GM11168 (cell line): ENCODE results near the gene XRCC2.
"Not testable (repeated sequence)": the region's sequence is repeated elsewhere in the genome, so short reads cannot be mapped to it uniquely, and the experiment has no call there.

Experiments used
- in situ Hi-C: fragments of 300-500 bp; cut with MboI; formaldehyde crosslinking; loops from one replicate; pipeline ENCODE4 v1.12.0; 2022; ENCODE audit warnings: low sequenced_read_pairs; ENCODE audit not compliant: unreplicated experiment

The XRCC2 gene

DNA sequence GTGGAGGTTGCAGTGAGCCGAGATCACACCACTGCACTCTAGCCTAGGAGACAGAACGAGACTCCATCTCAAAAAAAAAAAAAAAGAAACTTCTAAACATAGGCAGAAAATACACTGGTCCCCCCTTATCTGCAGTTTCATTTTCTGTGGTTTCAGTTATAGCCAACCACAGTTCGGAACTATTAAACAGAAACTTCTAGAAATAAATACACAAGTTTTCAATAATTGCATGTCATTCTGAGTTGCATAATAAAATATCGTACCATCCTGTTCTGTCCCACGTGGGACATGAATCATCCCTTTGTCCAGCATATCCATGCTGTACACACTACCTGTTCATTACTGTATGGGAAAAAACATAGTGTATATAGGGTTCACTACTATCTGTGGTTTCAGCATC, 8.0 kb downstream of the XRCC2 start:
- in situ Hi-C loops: no loop called here

DNA sequence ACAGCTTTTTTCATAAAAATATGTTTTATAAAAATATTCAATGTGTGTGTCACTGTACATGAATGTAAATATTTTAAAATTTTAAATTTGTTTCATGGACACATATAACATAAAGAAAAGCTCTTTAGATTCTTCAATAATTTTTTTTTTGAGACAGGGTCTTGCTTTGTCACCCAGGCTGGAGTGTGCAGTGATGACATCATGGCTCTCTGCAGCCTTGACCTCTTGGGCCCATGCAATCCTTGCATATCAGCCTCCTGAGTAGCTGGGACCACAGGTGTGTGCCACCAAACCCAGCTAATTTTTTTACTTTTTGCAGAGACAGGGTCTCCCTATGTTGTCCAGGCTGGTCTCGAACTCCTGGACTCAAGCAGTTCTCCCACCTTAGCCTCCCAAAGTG, 9.9 kb downstream of the XRCC2 start:
- in situ Hi-C loops: no loop called here

- in situ Hi-C loops: no loop called here
These were observed 11.3 kb downstream of the XRCC2 start for GRCh38 chr7:152664636-152665035.

DNA sequence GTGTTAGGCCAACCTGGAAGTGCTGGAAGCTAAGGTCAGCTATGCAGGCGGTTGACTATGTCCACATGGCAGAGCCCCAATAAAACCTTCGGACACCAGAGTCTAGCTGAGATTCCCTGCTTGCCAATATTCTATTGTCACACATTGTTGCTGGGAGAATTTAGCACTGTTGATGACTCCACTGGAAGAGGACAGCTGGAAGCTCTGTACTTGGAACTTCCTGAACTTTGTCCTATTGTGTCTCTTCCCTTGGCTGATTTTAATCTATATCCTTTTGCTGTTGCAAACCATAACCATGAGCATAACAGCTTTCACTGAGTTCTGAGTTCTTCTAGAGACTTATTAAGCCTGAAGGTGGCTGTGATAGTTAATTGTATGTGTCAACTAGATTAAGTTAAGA, 12.0 kb downstream of the XRCC2 start:
- in situ Hi-C loops: no loop called here

GRCh38 chr7:152663148-152663740, 12.7 kb downstream of the XRCC2 start:
- in situ Hi-C loops: no loop called here

DNA sequence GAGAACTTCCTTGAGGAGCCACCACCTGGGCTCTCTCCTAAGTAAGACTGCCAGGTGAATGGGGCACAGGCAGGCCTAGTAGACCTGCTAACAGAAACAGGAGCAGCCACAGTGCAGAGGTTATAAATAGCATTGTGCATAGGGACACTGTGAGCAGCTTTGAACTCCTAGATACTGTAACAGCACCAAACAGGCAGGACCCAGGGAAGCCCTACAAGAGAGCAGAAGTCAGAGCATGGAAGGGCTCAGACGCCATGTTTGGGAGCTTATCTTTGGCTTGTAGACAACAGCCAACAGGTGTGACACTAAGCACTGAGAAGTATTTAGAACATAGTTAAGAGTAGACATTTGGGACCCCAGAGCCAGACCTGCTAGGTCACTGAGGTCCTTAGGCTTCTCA, 14.5 kb downstream of the XRCC2 start:
- in situ Hi-C loops: no loop called here

GRCh38 chr7:152660021-152660420, 15.9 kb downstream of the XRCC2 start:
- in situ Hi-C loops: no loop called here

DNA sequence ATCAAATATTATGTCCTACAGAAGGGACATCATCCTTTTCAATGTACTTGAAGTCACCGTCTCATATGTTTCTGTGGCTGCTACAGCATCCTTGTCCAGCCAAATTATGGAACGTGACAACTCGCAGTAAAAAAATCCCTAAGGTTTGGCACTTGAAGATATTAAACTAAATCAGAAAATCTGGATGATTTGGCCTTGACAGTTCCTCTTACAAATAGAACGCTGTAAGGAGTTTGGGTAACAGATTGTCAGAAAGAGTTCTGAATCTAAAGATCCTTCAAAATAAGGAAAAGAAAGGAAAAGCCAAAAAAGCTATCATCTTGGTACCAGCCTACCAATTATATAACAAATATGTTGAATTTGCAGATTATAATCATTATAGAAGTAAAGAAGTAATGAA, 21.0 kb downstream of the XRCC2 start:
- in situ Hi-C loops: no loop called here

GRCh38 chr7:152649220-152649619, 26.7 kb downstream of the XRCC2 start:
- in situ Hi-C loops: no loop called here

GRCh38 chr7:152647009-152647408, 28.9 kb downstream of the XRCC2 start:
- in situ Hi-C loops: no loop called here

DNA sequence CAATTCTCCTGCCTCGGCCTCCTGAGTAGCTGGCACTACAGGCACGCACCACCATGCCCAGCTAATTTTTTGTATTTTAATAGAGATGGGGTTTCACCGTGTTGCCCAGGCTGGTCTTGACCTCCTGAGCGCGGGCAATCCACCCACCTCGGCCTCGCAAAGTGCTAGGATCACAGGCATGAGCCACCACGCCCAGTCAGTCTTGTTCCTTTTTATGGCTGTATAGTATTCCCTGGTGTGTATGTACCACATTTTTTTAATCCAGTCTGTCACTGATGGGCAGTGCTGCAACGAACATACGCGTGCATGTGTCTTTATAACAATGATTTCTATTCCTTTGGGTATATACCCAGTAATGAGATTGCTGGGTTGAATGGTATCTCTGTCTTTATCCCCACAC, 29.4 kb downstream of the XRCC2 start:
- in situ Hi-C loops: not testable (repeated sequence)

- in situ Hi-C loops: no loop called here
These were observed 31.9 kb downstream of the XRCC2 start for GRCh38 chr7:152643979-152644559.

- in situ Hi-C loops: no loop called here
These were observed 34.6 kb downstream of the XRCC2 start for GRCh38 chr7:152641384-152641783.

DNA sequence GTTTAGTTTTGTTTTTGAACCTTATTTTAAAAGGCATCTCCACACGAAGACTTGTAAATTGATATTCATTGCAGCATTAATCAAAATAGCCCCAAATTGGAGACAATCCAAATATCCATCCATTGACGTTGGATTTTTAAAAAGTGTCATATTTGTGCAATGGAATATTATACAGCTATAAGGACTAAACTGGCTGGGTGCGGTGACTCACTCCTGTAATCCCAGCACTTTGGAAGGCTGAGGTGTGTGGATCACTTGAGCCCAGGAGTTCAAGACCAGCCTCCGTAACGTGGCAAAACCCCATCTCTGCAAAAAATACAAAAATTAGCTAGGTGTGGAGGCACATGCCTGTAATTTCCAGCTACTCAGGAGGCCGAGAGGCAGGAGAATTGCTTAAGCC, 35.1 kb downstream of the XRCC2 start:
- in situ Hi-C loops: no loop called here

GRCh38 chr7:152637920-152638580, 37.9 kb downstream of the XRCC2 start:
- in situ Hi-C loops: no loop called here

GRCh38 chr7:152637161-152637560, 38.8 kb downstream of the XRCC2 start:
- in situ Hi-C loops: no loop called here

DNA sequence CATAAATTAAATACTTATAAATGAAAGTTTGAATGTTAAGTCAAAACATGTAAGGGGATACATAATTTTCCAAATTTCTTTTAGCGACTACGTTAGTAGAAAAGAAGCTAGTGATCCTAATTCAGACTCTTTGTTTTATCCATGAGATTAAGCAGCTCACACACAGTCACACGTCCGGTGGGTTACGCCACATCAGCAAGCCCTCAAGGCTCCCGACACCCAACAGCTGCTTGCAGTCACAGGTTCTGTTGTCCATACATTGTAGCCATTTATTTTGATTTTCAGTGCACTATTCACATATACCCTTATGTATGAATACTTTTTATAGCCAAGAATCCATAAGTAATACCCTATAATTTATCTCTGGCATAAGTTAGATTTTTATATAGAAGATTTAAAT, 39.5 kb downstream of the XRCC2 start:
- in situ Hi-C loops: no loop called here

- in situ Hi-C loops: no loop called here
These were observed 42.4 kb downstream of the XRCC2 start for GRCh38 chr7:152633504-152633903.

DNA sequence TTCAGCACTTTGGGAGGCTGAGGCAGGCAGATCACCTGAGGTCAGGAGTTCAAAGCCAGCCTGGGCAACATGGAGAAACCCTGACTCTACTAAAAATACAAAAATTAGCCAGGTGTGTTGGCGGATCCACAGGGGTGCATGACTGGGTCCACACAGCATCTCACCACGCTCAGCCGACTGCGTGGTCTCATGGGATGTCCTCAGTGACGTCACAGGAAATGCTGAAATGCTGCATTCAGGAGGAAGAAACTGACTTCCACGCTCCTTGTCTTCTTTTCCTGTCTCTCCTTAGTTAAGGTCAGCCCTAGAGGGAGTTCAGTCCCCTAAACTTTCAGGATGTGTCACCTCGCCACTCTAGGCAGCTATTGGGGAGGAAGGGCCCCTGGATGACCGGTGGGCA, 42.9 kb downstream of the XRCC2 start:
- in situ Hi-C loops: no loop called here

DNA sequence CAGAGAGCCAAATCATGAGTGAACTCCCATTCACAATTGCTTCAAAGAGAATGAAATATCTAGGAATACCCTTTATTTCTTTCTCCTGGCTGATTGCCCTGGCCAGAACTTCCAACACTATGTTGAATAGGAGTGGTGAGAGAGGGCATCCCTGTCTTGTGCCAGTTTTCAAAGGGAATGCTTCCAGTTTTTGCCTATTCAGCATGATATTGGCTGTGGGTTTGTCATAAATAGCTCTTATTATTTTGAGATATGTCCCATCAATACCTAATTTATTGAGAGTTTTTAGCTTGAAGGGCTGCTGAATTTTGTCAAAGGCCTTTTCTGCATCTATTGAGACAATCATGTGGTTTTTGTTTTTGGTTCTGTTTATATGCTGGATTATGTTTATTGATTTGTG, 47.2 kb downstream of the XRCC2 start:
- in situ Hi-C loops: not testable (repeated sequence)

- in situ Hi-C loops: no loop called here
These were observed 51.7 kb downstream of the XRCC2 start for GRCh38 chr7:152624228-152624627.

- in situ Hi-C loops: no loop called here
These were observed 54.5 kb downstream of the XRCC2 start for GRCh38 chr7:152621426-152621825.
